ENCODE results near the gene TMEM222. TPM values are rescaled to one million over a fixed set of nuclear protein-coding genes. Genes with fewer than 3 reads are reported as not detected.

TMEM222 gene
- polyA plus RNA-seq, 1 of the 3 experiments (the other 2 are of a cell fraction), result 51.7 TPM

DNA sequence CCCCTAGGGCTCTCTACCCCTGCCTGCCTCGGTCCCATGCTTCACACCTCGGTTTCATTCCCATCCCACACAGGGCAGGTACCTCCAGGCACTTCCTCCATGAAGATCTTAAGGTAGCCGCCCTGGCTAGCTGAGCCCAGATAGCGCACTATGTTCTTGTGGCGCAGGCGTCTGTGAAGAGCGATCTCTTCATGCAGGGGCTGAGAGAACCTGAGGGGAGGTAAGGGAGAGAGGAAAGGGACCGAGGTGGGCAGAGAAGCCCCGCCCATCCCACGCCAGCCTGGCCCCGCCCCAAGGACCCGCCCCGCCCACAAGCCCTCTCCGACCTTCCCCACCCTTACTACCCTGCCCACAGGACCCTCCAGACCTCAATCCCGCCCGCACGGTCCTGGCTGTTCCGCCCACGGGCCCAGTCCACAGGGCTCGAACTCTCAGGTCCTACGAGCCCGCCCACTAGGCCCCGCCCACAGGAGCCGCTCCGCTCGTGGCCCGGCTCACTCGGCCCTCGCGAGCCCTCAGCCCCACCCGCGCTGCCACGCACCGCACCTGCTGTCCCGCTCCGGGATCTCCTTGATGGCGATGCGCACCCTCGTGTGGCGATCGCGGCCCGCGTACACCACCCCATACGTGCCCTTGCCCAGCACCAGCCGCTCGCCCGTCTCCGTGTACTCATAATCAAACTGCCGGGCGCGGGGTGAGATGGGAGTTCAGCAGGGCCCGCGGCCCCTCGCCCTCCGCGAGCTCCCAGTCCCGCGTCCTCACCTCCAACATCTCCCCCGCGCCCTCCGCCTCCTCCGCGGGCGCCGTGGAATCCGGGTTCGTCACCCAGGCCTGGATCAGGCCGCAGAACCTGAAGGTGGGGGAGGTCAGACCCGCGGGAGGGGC, 38.4 kb downstream of the TMEM222 start:
- Histone ChIP-seq H2AFZ (ENCODE audit: low read depth) (no peak overlapping the region), H3K27me3 (ENCODE audit: insufficient read depth) (no peaks in the 10 kb centered on the region), H3K4me1 (ENCODE audit: control insufficient read depth in 1 of 2, insufficient read depth in 2 of 2, low read depth in 1 of 2, low read length in 1 of 2) (peaks cover 0 to 14% of the 10 kb centered on the region in 2 experiments; a peak in 1 of 4 replicates), H4K20me1 (ENCODE audit: insufficient read depth) (no peaks in the 10 kb centered on the region), H3K27ac (ENCODE audit: low read depth in 2 of 2, low read length in 1 of 2) (no peak overlapping the region), H3K4me2 (no peak overlapping the region), H3F3A (replicated peaks; ENCODE audit: insufficient read depth) (no peaks in the 10 kb centered on the region), H3K4me3 (ENCODE audit: low read depth in 2 of 2, low read length in 1 of 2) (no peak overlapping the region), H3K9me2 (no peaks in the 10 kb centered on the region), H3K79me2 (ENCODE audit: insufficient read depth) (peaks cover 9% of the 10 kb centered on the region; the same call in 1 of the 2 replicates), H3K9me3 (no peaks in the 10 kb centered on the region), H3K36me3 (replicated peaks in 1 of 2; ENCODE audit: control insufficient read depth in 1 of 2, insufficient read depth in 2 of 2, low read length in 1 of 2) (peaks cover 4 to 32% of the 10 kb centered on the region in 2 experiments), H3K9ac (no peak overlapping the region)
- DNase-seq, result no peak
- CTCF ChIA-PET, result interaction anchor here (0.7 to 12.3 kb wide), 6 partner anchors 11 to 618 kb away, joined by 3 to 219 read pairs (median 17); no protein-coding TSS in a partner anchor
- 95% methylated on average over 68 of the region's 71 CpGs for WGBS (ENCODE audit: low lambda C conversion rate)
- POLR2A ChIA-PET, result no interaction called here
- TF ChIP-seq RFX5 (IDR thresholded peaks at IDR 0.05; ENCODE audit: low read length), result no peak
- TF ChIP-seq PBX3 (IDR thresholded peaks at IDR 0.05), result no peak
- no peak for TF ChIP-seq TEAD4 (IDR thresholded peaks at IDR 0.05; ENCODE audit: borderline replicate concordance, insufficient read depth)
- TF ChIP-seq RXRA (IDR thresholded peaks at IDR 0.05; ENCODE audit: borderline replicate concordance, low read depth), result no peak
- no peak for TF ChIP-seq MAX (IDR thresholded peaks at IDR 0.05; ENCODE audit: low read depth)
- no peak for TF ChIP-seq CTCF (IDR thresholded peaks at IDR 0.05)
- no peak for TF ChIP-seq SIN3A (IDR thresholded peaks at IDR 0.05; ENCODE audit: borderline replicate concordance, low read depth, low read length)
- no peak for TF ChIP-seq GATA2 (CRISPR knock-in tag; IDR thresholded peaks at IDR 0.05)
- no peak for TF ChIP-seq MEF2A (IDR thresholded peaks at IDR 0.05; ENCODE audit: borderline replicate concordance, low read depth)
- no peak for TF ChIP-seq USF1 (IDR thresholded peaks at IDR 0.05; ENCODE audit: borderline replicate concordance, low read depth)
- TF ChIP-seq TAF1 (IDR thresholded peaks at IDR 0.05; ENCODE audit: borderline replicate concordance, low read depth, low read length), result no peak
- TF ChIP-seq GABPA (IDR thresholded peaks at IDR 0.05; ENCODE audit: low read depth), result no peak
- no peak for TF ChIP-seq YY1 (IDR thresholded peaks at IDR 0.05; ENCODE audit: low read depth)
- TF ChIP-seq, protein P1, sequence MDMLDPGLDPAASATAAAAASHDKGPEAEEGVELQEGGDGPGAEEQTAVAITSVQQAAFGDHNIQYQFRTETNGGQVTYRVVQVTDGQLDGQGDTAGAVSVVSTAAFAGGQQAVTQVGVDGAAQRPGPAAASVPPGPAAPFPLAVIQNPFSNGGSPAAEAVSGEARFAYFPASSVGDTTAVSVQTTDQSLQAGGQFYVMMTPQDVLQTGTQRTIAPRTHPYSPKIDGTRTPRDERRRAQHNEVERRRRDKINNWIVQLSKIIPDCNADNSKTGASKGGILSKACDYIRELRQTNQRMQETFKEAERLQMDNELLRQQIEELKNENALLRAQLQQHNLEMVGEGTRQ (IDR thresholded peaks at IDR 0.05; ENCODE audit: borderline replicate concordance, low read depth, low read length), result no peak
- TF ChIP-seq ZBTB33 (IDR thresholded peaks at IDR 0.05; ENCODE audit: borderline replicate concordance, low read depth), result no peak
- TF ChIP-seq RCOR1 (IDR thresholded peaks at IDR 0.05; ENCODE audit: low read length), result no peak
- no peak for TF ChIP-seq FOSL2 (IDR thresholded peaks at IDR 0.05; ENCODE audit: borderline replicate concordance, low read depth)
- no peak for TF ChIP-seq EZH2phosphoT487 (IDR thresholded peaks at IDR 0.05; ENCODE audit: borderline replicate concordance, low read depth)

All from SK-N-SH (cell line).